Mesenteric fat pad (tissue), 1 donor: ENCODE measurements around the gene BTBD9. TPM values are rescaled to one million over a fixed set of nuclear protein-coding genes. Genes with fewer than 3 reads are reported as not detected.

Experiments
- DNase-seq: peaks from one replicate; pipeline ENCODE4 v3.0.0-alpha.2; 2020; ENCODE audit warnings: low spot score
- long read RNA-seq: library from polyadenylated mRNA; unstranded; transcript quantifications from one replicate; pipeline ENCODE4 v2.0.0, GENCODE V29; 2020
- total RNA-seq: library from RNA; stranded (reverse); fragmentation: NEBNext Ultra II Directional; extraction: Animal tissue kit (Norgen Biotek cat#: 25700); gene quantifications from one replicate; pipeline ENCODE4 v1.2.1, GENCODE V29; 2021
- donor health status: DM: yes; HTN: yes; CAD: no.

Gene BTBD9
- total RNA-seq, result 15.6 TPM
- long read RNA-seq, partial matches to known transcripts, result 0 of 19 reads
- long read RNA-seq, other reads (novel, unspliced or antisense), result 19 of 19 reads

DNA sequence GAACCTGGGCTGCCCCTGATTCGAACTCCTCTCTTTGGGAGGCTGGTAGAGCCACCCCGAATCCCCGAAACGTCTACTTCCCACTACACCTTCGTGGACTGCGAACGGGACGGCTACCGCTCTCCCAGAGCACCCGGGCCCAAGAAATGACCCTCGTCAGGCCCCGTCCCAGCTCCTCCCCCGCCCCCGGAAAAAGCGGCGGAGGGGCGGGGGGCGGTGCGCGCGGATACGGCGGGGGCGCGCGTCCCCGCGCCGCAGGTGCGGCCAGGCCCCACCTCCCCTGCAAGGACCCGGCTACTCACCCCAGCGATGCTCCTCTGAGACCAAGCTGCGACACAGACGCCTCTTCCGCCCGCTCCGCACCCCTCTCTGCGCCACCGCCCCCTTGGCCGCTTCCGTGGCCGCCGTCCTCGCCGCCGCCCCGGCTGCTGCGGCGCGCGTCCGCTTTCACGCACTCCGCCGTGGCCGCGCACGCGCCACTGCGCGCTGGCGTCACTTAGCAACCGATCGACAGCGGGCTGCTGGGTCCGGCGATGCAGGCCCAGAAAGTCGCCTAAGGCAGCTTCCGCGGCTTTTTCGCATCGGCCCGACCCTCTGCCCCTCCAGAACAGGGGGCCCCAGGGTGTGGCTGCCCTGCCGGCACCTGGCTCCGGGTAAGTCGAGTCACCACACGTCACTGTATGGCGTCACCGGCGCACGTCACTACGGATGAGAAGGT lies at the start of gene BTBD9:
Gene BTBD9 (minus strand): TSS at position 432 of the 718 bp plus-strand sequence.
- DNase-seq, result peak; percentile 95

DNA sequence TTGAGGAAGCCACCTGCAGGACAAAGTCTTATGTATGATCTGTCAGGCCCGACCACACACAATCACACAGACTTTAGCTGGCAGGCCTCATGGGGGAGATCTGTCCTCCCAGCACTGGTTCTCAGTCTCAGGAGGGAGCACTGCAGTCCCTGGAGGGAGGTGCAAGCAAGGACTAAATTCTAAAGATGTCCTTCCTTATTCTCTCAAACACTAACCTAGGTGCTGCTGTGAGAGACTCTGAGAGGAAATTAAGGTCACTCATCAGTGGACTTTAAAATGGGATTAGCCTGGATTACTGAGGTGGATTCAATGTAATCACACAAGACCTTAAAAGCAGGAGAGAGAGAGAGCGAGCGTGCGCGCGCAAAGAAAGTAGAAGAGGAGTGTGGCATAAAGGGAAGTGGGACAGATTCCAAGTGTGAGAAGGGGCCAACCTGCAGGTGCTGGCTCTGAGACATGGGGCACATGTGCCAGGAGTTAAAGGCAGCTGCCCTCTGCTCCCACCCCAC lies 48.9 kb upstream of the BTBD9 start:
- DNase-seq, result no peak

DNA sequence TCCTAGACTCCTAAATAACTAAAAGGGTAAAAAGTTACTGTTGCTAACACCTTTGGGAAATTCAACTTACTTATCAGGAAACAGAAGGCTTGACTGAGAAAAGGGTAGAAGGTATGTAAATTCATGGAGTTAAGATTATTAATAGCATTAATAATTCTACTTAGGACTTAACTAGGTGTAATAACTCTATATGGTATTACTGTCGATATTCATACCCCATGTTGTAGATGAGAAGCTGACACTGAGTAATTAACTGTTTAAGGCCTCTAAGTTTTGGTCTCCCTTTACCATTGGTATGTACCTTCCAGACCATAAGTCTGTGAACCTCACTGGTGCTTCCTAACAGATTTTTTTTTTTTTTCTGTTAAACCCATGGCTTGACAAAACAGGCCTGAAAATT lies 47.8 kb upstream of the BTBD9 start:
- no peak for DNase-seq

DNA sequence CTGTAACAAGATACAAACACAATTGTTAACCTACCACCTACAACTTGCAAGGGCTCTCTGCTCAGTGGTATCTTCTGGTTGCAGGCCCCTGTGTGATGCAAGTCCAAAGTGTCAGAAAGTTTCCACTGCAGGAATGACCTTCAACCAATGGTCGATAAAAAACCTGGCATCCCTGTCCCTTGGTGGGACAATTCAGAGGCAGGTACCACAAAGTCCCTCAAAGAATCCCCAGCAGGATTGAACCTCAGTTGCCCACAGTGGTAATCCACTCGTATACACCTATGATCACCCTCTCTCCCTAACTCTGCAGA lies 47.3 kb upstream of the BTBD9 start:
- no peak for DNase-seq

DNA sequence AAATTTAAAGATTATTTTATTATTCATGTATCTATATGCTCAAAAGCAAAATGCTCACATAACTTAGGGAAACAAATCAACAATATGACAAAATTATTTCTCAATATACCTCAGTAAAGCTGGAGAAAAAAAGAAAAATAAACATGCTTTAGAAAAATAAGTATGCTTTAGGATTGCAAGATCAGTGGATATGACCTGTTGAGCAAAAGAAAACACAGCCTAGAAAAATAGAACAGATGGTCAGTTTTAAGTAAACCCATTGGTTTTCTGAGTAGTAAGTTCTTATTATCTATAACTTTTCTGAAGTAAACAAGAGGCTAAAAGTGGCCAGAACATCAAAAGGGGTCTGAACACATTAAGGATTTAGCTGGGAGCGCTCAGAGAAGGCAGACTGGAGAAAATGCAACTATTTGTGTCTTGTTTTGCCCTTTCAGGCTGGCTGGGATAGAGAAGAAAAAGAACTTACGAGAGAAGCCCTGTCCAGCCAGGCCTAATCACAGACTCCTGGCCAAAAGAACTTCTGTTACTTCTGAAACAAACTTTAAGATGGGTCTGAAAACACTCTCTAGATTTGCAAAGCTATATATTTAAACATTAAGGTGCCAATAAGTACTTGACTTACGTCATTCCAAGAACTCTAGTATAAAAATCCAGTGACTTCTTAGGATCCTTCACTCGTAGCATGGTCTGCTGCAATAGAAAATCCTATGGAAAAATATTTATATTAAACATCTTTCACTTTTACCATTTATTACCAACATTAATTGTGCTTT lies 46.7 kb upstream of the BTBD9 start:
- no peak for DNase-seq

DNA sequence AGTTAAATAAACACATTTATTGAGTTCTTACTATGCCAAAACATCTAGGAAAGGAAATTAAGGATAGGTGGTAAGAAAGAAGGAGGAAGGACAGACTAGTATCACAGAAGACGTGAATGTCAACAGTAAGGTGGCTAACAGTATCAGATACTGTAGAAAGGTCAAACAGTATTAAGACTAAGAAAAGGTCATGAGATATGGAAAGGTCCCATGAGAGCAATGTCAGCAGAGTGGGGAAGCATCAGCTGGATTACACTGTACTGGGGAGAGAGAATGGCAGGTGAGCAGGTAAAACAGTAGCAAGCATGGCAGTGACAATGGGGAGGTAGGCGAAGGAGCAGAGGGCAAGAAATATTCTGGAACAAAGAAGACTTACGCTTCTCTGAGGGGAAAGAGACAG lies 45.2 kb upstream of the BTBD9 start:
- no peak for DNase-seq

DNA sequence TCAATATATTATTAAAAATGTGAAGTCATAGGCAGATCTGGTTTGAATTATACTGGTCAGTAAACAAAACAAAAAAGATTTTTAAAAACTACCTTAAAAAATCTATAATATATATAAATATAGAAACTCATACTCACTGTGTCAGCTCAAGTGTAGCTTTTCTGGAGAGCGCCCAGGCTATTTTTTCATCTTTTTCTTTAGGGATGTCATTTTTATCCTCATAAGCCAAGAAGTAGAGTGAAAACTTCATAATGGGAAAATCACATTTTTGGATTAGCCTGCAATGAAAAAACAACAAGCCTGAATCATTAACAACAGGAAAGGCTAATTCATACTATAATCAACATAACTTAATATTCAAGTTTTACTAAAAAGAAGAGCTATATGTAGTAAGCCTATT lies 44.5 kb upstream of the BTBD9 start:
- no peak for DNase-seq

DNA sequence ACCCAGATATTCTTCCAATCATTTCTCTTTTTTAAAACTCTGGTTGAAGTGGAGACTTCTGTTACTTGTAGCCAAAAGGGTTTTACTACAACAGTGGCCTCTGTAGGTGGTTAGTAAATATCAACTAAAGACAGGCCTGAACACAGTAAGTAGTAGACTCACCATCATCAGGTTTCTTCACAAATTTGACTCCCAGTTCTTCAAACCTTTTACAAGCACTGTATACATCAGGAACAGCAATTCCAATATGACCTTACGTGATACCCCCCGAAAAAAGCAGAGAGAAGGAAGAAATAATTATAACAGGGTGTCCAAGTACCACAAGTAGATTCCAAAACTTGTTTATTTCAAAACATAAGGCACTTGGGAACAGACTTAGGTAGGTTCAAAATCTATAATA lies 42.1 kb upstream of the BTBD9 start:
- DNase-seq, result no peak

DNA sequence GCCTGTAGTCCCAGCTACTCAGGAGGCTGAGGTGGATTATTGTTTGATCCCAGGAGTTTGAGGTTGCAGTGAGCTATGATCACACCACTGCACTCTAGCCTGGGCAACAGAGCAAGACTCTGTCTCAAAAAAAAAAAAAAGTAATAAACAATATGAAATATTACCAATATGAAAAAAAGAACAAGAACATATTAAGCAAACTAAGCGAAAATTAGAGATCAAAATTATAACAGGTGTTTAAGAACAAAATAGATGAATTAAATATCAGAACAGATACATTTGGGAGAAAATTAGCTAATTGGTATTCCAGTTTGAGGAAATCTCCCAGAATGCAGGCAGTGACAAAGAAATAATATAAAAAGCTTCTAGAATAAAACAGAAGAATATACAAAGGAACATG lies 39.9 kb upstream of the BTBD9 start:
- no peak for DNase-seq

DNA sequence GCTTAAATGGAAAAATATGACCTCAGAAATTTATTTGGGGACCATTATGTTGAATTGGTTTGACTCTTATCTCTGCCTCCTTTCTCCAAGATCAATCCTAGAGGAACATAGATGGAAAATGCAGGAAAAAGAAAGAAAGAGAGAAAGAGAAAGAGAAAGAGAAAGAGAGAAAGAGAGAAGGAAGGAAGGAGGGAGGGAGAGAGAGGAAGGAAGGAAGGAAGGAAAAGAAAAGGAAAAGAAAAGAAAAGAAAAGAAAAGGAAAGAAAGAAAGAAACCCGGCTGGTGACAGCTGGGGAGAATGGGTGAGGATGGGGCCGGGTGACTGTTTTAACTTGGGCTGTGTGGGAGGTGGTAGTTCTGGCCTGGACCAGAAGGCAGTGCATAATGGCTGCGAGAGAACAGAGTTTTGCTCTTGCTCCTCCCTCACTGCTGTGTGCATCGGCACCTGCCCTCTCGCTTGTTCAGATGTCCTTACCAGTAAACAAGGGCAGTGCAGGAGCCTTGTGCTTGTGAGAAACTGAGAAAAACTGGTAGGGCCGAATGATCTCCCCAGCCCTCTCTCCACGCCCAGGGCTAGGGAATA lies 38.5 kb upstream of the BTBD9 start:
- DNase-seq, result no peak

DNA sequence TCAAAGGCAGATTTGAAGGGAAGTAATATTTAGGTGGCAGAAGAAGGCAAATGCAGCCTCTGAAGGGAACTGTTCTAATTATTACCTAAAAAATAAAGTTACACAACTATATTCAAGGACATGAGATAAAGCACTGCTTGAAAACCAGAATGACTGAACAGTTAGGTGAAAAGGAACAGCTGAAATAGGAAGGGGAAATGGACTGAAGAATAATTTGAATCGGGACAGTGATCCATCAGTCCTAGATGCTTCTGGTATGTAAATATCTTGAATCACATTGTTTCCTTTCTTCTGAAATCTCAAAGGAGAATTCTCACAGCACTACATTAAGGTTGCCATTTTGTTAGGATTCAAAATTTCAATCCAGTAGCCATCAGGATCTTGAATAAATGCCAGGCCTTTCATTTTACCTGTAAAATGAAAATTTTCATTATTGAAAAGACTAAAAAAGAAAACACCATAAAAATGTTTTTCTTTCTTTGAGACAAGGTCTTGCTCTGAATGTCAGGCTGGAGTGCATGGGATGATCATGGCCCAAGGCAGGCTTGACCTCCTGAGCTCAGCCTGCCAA lies 37.3 kb upstream of the BTBD9 start:
- DNase-seq, result no peak

DNA sequence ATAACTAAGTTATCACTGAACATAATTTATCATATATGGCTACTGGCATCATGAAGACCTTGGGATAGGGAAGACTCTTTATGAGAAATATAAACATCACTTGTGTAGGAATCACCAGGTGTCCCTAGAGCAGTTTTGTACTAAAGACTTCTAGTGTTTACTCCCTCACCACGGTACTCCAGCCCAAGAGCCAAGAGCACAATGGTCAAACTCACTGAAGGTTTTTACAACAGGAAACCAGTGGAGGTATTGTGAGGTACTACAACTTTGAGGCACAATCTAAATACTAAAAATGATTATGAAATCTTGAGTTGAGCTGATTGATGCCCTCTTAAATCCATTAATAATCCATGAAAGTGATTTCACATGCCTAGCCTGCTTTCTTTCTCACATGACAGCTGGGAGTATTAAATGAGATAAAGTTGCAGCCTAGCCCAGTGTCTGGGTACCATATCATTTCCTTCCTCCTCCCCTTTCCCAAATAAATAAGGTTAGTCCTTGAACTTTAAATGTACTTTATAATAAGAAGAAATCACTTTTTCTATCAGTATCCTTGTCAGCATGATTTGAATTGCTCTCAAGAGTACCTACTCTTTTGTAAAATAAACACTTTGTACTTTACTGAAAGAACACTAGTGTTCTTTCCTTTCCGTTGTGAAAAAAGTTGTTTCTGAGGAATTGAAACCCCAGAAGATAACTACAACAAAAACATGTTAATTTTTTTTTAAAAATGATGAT lies 36.7 kb upstream of the BTBD9 start:
- no peak for DNase-seq

DNA sequence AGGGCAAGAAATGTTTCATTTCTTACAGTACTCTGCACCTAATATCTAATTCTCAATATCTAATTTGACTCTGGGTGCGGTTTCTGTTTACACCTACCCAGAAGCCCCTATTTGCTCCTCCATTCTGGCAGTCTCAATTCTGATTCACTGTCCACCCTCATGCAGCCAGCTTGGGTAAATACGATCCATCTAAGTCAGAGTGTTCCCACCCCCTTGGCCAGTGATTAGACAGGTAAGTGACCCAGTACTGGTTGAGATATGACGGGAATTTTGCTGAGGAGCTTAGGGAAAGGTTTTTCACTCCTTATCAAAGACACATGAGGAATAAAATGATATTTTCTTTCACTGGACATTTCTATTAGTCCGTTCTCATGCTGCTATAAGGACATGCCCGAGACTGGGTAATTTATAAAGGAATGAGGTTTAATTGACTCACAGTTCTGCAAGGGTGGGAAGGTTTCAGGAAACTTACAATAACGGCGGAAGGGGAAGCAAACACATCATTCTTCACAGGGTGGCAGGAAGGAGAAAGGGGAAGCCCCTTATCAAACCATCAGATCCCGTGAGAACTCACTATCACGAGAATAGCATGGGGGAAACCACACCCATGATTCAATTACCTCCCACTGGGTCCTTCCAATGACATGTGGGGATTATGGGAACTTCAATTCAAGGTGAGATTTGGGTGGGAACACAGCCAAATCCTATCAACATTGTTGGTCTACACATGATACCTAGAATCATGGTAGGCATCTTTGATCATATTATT lies 33.9 kb upstream of the BTBD9 start:
- no peak for DNase-seq

DNA sequence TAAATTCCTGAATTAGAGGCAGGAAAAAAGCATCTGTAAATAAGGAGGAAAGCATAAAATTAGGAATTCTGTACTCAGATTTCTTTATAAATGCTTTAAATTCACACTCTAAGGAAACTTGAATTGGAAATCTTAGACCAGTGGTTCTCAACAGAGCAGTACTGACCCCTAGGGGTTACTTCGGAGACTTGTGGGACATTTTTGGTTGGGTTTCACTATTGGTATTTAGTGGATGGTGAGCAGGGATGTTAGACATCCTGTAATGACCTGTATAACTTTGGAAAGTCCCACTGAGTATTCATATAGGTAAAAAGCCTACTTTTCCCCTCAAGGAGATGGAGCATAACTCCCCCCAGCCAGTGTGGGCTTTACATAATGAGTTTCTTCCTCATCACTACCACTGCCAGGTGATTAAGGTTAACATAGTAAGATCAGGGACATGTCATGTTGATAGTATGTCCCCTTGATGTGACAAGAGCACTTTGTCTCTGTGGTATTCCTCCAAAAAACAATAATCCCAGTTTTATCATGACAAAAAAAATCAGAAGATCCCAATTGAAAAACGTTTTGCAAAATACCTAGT lies 32.2 kb upstream of the BTBD9 start:
- DNase-seq, result no peak

DNA sequence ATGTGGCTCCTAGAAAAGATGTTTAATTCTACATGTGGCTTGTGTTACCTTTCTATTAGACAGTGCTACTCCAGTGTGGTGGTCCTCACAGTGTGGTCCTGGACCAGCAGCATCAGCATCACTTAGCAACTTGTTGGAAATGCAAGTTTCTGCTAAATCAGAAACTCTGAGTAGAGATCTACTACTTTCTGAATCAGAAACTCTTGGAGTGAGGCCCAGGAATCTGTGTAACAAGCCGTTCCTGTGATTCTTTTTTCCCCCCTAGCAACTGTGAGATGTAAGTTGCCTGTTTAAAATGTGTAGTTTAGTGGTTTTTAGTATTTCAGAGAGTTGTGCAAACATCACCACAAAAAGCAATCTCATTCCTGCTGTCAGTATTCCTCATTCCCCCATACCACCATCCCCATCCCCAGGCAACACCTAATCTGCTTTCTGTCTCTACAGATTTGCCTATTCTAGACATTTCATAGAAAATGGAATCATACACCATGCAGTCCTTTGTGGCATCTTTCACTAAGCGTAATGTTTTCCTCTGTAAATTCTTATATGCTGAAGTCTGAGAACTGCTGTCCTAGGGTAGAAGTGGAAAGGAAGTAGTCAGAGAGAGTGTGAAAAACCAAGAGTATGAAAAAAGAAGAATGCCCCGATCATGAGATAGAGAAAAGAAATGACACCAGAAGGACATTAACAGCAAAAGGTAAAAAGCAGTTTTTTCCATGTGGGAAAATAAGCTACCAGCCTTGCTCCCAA lies 18.9 kb upstream of the BTBD9 start:
- DNase-seq, result no peak

DNA sequence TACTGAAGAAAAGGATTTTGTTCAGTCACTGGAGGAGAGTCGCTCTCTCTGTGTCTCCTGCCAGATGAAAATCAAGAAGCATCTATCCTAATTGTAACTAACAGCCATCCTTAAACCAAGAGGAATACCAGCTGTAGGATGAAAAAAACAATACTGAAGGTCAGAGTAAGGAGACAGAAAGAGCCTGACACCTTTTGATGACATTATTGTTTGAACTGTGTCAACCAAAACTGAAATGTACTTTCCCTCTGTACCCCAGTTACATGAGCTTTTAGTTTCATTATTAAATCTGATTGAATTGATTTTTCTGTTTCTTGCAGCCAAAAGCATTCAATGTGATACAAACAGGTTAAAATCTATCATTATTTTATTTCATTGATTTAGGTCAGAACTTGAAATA lies 17.2 kb upstream of the BTBD9 start:
- DNase-seq, result no peak

DNA sequence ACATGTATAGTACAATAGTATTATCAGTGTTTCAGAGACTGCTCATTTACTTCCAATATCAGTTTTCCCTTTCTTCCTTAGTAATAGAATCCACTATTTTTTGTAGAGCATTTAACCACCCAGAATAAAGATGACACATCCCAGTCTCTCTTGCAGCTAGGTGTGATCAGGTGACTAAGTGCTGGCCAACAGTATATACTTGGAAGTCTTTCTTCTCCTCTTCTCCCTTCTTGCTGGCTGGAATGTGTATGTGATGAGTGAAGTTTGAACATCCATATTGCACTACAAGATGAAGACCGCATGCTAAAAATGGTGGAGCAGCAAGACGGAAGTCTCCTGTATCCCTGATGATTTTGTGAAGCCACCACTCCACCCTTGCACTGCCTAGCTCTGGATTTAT lies 14.5 kb upstream of the BTBD9 start:
- DNase-seq, result no peak

DNA sequence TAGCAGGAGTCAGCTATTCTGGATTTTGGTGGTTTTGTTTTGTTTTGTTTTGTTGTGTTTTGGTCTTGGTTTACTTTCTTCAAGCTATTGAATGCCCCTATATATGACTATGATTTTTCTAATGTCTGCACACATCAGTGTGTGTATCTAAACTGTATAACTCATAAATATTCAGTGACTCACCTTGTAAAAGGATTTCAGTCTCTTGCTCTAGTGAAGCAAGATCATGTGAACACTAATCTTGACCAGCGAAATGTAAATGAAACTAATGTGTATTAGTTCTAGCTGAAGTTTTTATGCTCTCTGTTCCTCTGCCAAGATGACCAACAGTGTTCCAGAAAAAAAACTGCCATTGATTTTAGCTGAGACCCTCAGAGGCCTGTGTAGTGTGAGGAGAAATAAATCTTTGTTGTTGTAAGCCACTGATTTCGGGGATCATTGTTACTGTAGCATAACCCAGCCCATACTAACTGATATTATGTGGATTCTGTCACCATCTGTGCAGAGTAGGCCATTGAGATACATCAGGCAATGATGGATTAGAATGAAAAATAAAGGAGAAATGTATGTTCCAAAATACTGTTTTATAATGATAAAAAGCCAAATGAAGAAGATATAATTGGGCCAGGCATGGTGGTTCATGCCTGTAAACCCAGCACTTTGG lies 11.5 kb upstream of the BTBD9 start:
- DNase-seq, result no peak

DNA sequence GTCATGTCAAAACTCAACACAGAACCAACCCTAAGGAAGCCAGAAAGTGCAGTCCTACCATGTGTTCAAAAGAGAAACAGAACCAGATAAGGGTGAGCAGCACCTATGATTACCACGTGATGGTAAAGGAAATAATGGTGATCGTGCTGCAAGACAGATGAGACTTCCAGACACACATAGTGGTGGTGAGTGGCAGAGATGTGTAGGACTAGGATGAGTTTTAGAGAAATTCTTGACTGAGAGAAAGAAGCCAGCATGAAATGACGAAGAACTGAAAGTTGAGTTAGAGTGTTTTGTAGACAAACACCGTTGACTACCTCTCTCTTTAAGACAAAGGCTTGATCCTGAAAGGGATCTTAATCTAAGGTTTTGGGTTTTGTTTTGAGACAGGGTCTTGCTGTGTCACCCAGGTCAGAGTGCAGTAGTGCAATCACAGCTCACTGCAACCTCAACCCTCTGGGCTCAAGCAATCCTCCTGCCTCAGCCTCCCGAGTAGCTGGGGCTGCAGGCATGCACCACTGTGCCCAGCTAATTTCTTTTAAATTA lies 10.6 kb upstream of the BTBD9 start:
- DNase-seq, result no peak
